Renal cortex interstitium (tissue), 11 donors: Measurements from ENCODE around the gene ADAM17. TPM values are rescaled to one million over a fixed set of nuclear protein-coding genes. Genes with fewer than 3 reads are reported as not detected.

Experiments
- DNase-seq, 11 donors: peaks; one replicate each; pipeline ENCODE4 v3.0.0-alpha.2; 2013; ENCODE audit warnings: low read depth in 9 of 11, low spot score in 4 of 11; ENCODE audit errors: extremely low read depth in 1 of 11
- polyA plus RNA-seq, 3 donors: library from polyadenylated mRNA; unstranded; fragments of 120-200 nt; gene quantifications; one replicate each; pipeline ENCODE4 v1.2.1, GENCODE V29; 2013; ENCODE audit not compliant: insufficient read length in 3 of 3

ADAM17 gene
- polyA plus RNA-seq, 3 donors: 38.0 to 45.6 (median 42.1) TPM

GRCh38 chr2:9460441-9461017 is 95.1 kb downstream of the ADAM17 start:
- no peak for DNase-seq

- no peak for DNase-seq
Measured at GRCh38 chr2:9451231-9451630, 104.4 kb downstream of the ADAM17 start.

- no peak for DNase-seq
Measured at GRCh38 chr2:9445089-9445488, 110.5 kb downstream of the ADAM17 start.

GRCh38 chr2:9443526-9443925 is 112.1 kb downstream of the ADAM17 start:
- DNase-seq: no peak

- DNase-seq: no peak
Measured at GRCh38 chr2:9441556-9441955, 114.1 kb downstream of the ADAM17 start.

GRCh38 chr2:9440058-9440727 is 115.4 kb downstream of the ADAM17 start:
- DNase-seq: no peak

GRCh38 chr2:9439536-9439935 is 116.1 kb downstream of the ADAM17 start:
- DNase-seq: no peak

Other genes with a start within 250 kb of the ADAM17 start
- 10 to 100 TPM; 76.2 to 83.9 (median 82.1) TPM for gene ITGB1BP1, start 132.3 kb downstream of the ADAM17 start, polyA plus RNA-seq
- 10 to 100 TPM; 47.0 to 66.0 (median 55.3) TPM for gene CPSF3, start 132.2 kb downstream of the ADAM17 start, polyA plus RNA-seq
- gene IAH1, start 81.3 kb downstream of the ADAM17 start, polyA plus RNA-seq: 10 to 100 TPM; 39.8 to 50.4 (median 47.0) TPM
- 100 to 1,000 TPM; 382 to 483 (median 439) TPM for gene YWHAQ, start 75.2 kb upstream of the ADAM17 start, polyA plus RNA-seq